Dermis microvascular lymphatic vessel endothelial cell (primary cell): ENCODE data around the gene ARHGEF18. TPM values are rescaled to one million over a fixed set of nuclear protein-coding genes. Genes with fewer than 3 reads are reported as not detected.
"Not testable (repeated sequence)": the region's sequence is repeated elsewhere in the genome, so short reads cannot be mapped to it uniquely, and the experiment has no call there.

Source experiments
- DNase-seq, 2 donors: peaks; one replicate each; pipeline versions ENCODE4 v3.0.0 to v3.0.0-alpha.2; 2010; ENCODE audit warnings: low read depth in 2 of 2
- total RNA-seq: library from RNA; depleted of rRNA; stranded (reverse); fragments of >200 nt; gene quantifications from 2 replicates; pipeline ENCODE4 v1.2.1, GENCODE V29; 2014

The ARHGEF18 gene
- total RNA-seq, 1 donor from 2014 or later = 20.4 TPM

DNA sequence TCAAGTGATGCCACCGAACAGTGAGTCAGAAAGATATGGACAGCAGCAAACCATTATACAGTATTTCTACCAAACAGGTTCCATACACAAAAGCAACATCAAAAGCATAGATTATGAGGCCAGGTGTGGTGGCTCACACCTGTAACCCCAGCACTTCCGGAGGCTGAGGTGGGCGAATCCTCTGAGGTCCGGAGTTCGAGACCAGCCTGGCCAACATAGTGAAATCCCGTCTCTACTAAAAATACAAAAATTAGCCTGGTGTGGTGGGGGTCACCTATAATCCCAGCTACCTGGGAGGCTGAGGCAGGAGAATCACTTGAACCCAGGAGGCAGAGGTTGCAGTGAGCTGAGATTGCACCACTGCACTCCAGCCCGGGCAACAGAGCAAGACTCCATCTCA is 1.7 kb upstream of the ARHGEF18 start:
- DNase-seq = not testable (repeated sequence)

DNA sequence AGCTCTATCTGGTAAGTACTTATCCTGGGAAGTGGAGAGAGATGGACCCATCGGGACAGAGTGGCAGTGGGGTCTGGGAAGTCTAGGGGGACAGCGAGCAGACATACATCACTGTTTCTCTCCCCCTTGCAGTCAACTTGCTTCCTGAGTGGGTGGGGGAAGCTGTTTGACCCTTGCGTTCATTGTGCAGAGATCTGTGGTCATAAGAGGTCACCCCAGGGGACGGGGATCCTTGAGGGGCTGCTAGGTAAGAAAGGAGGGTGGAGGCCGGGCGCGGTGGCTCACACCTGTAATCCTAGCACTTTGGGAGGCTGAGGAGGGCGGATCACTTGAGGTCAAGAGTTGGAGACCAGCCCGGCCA is 474 bp downstream of the ARHGEF18 start:
- DNase-seq = no peak

DNA sequence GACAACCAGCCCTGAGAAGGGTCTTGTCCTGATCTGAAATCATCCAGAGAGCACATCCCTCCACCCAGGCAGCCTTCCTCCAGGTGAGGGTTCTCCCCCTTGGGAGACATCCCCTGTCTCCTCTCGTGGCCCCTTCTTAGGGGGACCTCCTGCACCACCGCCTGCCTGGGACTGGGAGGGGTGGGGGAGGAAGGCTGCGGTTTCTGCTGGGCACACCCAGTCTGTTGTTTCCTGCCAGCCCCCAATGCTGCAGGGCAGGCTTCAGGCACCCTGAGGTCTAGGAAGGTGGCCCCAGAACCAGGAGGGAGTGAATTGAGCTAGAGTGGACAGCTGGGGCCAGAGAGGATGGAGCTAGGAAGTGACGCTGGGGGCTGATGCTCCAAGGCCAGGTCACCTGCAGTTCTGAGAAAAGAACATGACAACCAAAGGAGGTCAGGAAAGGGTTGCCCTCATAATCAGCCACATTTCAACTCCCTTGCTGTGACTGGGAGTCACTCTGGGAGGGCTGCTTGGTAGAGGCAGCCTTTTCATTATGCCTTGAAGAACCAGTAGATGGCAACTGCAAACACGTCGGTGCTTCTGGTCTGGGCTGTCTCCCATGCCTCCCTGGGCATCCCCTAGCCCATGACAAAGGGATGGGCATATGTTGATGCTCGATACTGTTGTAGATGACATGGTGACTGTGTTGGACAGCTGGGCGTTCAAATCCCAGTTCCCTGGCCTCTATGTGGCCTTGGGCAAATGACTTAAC is 1.4 kb downstream of the ARHGEF18 start:
- DNase-seq = no peak

DNA sequence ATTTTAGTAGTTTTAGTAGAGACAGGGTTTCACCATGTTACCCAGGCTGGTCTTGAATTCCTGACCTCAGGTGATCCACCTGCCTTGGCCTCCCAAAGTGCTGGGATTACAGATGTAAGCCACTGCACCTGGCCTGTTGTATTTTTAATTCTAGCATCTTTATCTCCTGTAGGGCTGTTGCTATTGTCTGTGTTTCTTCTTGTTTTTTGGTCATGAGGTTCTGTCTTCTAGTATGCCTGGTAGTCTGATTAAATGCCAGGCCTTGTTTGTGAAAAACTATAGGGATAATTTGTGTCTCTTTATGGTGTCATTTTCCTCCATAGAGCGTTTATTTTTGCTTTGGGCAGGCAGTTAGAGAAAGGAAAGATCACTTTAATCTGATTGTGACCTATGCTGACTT is 3.1 kb downstream of the ARHGEF18 start:
- DNase-seq = no peak

DNA sequence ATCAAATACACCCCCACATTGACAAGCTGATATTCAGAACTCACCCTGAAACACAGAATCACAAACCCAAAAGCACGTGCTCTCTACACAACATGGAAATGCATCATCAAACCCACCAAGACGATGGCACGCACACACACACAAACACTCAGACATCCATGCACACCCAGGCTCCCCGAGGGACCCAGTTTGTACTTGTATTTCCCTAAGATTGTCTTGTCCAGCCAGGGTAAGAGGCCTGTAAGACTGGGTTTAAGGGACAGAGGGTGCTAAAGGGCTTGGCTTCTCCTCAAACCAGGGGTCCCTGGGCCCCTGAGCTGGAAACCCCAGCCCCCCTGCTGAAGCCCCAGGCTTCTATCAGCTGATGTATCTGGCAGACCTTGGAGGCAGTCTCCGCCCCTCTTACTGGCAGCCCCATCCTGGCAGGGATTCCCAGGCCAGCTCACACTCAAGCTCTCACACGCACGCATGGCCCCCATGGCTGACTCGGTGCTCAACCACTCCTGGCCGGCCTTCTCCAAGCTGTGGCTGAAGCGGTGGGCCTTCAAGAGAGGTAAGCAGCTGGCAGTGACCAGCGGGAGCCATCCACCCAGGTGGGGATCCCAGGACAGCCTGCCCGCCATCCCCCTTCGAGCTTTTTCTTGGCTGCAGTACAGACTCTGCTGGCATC is 6.5 kb downstream of the ARHGEF18 start:
- DNase-seq = no peak

GRCh38 chr19:7355871-7356270 is 7.1 kb downstream of the ARHGEF18 start:
- DNase-seq = no peak

DNA sequence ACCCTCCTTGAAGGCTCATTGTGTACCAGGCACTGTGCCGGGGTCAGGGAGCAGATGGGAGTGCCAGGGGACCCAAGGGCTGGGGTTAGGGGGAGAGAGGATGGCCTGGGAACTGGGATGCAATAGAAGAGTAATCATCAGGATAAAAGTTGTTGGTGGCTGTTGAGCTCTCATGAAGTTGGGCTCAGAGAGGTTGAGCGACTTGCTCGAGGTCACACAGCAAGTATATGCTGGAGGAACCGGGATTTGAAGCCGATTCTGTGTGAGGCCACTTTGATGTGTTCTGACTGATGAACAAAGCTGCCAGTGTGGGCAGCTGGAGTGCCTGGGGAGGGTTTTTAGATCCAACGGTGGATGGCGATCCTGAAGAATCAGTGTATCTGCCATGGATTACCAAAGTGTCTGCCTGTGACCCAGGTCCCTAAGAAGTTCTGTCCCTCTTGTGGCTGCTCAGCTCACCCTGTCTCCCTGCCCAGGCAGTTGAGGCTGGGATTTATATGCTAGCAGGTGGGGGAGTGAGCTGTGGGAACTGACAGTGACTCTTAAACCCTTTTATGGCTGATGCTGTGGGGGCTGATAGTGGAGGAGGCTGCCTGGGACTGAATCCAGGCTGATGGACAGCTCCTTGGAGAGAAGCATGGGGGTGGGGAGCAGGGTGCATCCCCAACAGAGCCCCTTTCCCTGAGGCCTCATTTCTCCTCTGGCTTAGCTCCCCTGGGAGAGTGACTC is 8.3 kb downstream of the ARHGEF18 start:
- no peak for DNase-seq

- no peak for DNase-seq
Observed at GRCh38 chr19:7358102-7358597, 9.4 kb downstream of the ARHGEF18 start.

DNA sequence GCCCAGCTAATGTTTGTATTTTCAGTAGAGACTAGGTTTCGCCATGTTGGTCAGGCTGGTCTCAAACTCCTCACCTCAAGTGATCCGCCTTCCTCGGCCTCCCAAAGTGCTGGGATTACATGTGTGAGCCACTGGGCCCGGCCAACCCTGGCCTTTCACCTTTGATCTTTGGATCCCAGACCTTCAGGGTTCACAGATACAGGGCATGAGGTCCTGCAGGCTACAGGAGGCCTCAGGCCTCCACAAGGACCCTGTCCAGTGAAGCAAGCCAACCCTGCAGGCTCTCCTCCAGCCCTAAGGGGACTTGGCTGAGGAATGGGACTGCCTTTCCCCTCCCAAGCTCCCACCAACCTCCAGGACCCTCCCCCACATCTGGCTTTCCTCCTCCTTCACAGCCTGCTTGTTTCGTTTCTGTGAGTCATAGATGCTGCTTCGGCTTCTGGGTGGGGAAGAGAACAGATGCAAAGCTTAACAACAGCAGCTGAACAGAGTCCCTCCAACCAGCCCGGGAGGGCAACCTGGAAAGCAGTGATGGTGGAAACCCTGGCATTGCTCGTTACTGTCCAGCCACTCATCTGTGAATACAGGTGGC is 11.8 kb downstream of the ARHGEF18 start:
- no peak for DNase-seq

DNA sequence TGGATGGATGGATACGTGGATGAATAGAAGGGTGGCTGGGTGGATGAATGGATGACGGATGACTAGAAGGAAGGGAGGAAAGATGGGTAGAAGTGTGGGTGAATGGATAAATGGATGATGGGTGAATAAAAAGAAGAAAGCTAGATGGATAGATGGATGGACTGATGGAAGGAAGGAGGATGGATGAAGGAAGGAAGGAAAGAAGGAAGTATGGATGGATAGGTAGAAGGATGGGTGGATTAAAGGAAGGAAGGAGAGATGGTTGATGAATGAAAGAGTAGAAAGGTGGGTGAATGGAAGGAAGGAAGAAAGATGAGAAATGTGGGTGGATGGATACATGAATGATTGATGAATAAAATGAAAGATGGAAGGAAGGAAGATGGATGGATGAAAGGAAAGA is 14.5 kb downstream of the ARHGEF18 start:
- no peak for DNase-seq

- peak; percentile 18 to 52 for DNase-seq
Observed at GRCh38 chr19:7366701-7367420, 18.1 kb downstream of the ARHGEF18 start.

DNA sequence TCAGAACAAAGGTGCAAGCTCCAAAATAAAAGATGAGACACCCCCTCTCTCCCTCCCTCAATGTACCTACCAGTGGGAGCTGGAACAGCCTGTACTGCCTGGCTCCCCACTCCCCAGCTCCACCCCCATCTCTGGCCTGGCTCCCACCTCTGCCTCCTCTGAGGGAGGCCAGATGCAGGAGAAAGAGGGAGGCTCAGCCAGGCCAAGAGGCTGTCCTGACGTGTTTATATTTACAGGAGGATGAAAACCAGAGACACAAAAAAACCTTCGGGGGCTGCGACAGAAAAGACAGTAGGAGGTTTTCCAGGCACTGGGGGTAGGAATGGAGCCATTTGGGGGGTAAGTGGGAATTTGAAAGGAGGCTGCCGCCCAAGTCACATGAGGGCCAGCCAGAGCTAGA is 19.7 kb downstream of the ARHGEF18 start:
- no peak for DNase-seq

GRCh38 chr19:7368866-7369265 is 20.1 kb downstream of the ARHGEF18 start:
- DNase-seq = not testable (repeated sequence)

DNA sequence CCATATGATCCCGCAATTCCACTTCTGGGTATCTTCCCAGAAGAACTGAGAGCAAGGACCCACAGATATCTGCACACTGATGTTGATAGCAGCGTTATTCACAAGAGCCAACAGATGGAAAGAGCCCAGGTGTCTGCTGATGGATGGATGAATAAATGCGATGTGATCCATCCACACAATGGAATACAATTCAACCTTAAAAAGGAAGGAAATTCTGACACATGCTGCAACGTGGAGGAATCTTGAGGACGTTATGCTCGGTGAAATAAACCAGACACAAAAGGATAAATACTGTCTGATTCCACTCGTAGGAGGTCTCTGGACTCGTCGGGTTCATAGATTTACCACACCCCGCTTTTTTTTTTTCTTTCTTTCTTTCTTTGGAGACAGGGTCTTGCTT is 21.8 kb downstream of the ARHGEF18 start:
- peak in 1 of 2 donors; percentile 7 for DNase-seq

DNA sequence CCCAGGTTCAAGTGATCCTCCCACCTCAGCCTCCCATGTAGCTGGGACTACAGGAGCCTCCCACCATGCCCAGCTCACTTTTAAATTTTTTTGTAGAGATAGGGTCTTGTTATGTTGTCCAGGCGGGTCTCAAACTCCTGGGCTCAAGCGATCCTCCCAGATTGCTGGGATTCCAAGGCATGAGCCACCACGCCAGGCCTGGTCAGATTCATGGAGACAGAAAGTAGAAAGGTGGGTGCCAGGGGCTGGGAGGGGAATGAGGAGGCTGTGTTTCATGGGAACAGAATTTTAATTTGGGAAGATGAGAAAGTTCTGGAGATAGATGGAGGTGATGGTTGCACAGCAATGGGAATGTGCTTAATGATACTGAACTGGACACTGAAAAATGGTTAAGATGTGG is 22.3 kb downstream of the ARHGEF18 start:
- no peak for DNase-seq

DNA sequence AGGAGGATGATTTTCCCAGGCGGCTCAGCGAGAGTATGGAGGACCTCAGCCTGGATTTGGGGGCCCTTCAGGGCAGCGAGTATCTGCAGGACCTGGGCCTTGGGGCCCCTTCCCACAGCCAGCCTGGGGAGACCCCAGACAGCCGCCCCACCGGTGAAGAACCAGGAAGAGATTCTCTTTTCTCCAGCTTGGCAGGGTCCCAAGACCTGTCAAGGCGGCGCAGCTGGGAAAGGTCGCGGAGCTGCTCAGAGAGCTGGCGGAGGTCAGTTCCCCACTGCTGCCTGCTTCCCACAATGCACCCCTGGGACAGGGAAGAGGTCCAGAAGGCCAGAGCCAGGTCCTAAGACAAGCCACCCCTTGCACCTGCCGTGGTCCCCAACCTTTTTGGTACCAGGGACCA is 24.1 kb downstream of the ARHGEF18 start:
- no peak for DNase-seq

DNA sequence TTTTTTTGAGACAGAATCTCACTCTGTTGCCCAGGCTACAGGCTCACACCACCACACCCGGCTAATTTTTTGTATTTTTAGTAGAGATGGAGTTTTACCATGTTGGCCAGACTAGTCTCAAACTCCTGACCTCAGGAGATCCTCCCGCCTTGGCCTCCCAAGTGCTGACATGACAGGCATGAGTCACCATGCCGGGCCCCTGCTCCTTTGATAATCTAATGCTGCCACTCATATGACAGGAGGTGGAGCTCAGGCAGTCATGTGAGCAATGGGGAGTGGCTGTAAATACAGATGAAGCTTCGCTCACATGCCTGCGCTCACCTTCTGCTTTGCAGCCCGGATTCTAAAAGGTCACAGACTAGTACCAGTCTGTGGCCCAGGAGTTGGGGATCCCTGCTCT is 25.1 kb downstream of the ARHGEF18 start:
- no peak for DNase-seq

DNA sequence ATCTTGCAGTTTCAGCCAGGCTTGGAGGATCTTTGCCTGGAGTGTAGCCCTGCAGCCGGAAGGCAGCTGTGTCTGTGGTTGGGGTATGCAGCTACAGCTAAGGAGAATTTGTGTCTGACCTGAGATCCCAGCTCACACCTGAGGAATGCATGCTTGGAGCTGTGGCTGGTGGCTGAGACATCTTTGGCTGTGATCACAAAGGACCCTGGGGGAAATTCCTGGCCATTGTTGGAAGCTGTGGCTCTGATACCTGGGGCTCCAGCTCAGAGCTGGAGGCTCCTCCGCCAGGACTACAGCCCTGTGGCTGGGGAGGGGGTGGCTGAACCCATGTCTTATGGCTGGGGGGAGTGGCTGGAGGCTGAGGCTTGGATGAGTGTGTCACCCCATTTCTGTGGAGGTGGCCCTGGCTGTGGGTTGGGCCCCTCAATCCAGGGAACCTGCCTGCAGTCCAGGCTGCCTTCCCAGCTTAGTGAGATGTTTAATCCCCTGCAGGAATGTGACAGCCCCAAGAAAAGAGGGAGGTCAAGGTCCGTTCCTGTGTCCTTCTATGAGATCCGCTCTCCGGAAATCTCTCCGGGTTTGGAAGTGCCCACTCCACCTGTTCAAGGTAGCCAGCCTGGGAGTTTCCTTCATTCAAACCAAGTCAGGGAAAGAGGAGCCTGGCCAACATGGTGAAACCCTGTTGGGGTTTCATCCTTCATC is 27.6 kb downstream of the ARHGEF18 start:
- DNase-seq = no peak

DNA sequence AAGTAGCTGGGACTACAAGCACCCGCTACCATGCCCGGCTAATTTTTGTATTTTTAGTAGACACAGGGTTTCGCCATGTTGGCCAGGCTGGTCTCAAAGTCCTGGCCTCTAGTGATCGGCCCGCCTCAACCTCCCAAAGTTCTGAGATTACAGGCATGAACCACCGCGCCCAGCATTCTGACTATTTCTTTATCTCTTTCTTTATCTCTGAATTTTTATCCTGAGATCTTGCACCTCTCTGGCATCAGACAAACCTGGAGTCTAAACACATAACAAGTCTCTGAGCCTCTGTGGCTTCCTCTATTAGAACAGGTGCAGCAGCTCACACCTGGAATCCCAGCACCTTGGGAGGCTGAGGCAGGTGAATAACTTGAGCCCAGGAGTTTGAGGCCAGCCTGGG is 28.5 kb downstream of the ARHGEF18 start:
- no peak for DNase-seq

DNA sequence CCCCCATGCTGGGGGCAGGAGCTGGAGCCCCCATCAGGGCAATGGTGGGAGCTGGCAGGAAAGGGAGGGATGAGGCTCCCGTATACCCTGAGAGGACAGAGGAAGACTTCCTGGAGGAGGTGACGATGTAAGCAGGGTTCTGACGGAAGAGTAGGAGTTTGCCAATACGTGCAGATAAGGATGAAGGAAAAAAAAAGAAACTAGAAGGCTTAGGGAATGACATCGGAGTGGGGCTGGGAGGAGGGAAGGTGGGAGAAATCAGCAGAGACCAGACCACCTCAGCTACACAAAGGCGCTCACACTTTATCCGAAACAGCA is 32.3 kb downstream of the ARHGEF18 start:
- DNase-seq = no peak

DNA sequence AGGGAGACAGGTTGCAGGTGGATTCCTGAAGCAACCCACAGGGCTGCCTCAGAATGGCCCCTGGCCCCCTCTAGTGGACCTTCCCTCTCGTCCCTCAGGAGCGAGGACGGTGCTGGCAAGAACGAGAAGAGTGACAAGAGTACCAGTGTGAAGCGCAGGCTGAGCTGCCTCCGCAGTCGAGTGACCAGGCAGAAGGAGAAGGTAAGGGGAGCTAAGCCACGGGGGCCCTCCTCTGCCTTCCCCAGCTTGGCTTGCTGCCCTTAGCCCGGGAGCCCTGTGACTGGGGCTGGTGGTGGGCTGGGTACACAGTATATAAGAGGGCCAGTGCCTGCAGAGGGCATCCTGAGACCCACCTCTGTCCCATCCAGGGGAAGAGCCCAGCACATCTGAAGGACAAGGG is 34.0 kb downstream of the ARHGEF18 start:
- no peak for DNase-seq
